ENCODE measurements around the gene GNPTAB. TPM values are rescaled to one million over a fixed set of nuclear protein-coding genes. Genes with fewer than 3 reads are reported as not detected.

Gene GNPTAB
- polyA plus RNA-seq (2012; ENCODE audit: insufficient read depth, insufficient read length, low read depth) = 5.1 TPM

- Histone ChIP-seq H3K27me3 (no peaks in the 10 kb centered on the region), H3K36me3 (no peaks in the 10 kb centered on the region), H3K4me1 (no peaks in the 10 kb centered on the region), H3K9me3 (no peaks in the 10 kb centered on the region), H3K4me3 (ENCODE audit: low read depth, low read length) (peak within 1 kb of the TSS; percentile 82)
- TF ChIP-seq, protein P1, sequence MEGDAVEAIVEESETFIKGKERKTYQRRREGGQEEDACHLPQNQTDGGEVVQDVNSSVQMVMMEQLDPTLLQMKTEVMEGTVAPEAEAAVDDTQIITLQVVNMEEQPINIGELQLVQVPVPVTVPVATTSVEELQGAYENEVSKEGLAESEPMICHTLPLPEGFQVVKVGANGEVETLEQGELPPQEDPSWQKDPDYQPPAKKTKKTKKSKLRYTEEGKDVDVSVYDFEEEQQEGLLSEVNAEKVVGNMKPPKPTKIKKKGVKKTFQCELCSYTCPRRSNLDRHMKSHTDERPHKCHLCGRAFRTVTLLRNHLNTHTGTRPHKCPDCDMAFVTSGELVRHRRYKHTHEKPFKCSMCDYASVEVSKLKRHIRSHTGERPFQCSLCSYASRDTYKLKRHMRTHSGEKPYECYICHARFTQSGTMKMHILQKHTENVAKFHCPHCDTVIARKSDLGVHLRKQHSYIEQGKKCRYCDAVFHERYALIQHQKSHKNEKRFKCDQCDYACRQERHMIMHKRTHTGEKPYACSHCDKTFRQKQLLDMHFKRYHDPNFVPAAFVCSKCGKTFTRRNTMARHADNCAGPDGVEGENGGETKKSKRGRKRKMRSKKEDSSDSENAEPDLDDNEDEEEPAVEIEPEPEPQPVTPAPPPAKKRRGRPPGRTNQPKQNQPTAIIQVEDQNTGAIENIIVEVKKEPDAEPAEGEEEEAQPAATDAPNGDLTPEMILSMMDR (IDR thresholded peaks at IDR 0.05; ENCODE audit: low read depth, low read length) = peak; percentile 62
- DNase-seq = peak; percentile 95
Measured at GRCh38 chr12:101830367-101831325, at the start of gene GNPTAB. TSS of gene GNPTAB (minus strand) at chr12:101830959. CDS start at chr12:101830675, 284 bp downstream.

DNA sequence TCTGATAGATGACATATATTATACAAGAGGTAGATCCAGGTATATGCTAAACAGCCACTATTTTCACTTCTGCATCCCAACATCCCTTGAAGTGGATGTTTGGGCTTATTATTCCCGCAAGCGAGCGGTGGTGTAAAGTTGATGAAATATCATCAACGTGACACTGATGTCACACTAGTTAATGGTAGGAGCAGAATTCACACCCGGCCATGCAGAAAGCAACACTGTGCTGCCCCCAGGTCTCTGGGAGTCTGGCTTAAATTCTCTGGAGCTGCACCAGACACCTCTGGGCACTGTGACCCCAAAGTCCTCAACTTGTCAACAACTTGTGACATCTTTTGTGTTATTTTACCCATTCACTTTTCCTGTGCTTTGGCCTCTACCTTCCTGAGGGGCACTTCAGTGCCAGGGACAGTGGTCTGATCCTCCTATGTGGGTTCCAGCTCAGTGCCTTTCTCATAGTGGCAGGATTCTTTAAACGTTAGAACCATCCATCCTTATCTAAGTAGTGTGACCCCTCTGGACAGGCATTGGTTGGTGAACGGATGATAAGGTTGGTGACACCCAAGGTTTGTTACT is 47.6 kb upstream of the GNPTAB start:
- TF ChIP-seq, protein P1 (IDR thresholded peaks at IDR 0.05; ENCODE audit: low read depth, low read length) = no peak
- Histone ChIP-seq H3K27me3 (peaks cover 13% of the 10 kb centered on the region), H3K4me3 (ENCODE audit: low read depth, low read length) (peak overlapping the region; percentile 69), H3K36me3 (no peaks in the 10 kb centered on the region), H3K9me3 (no peaks in the 10 kb centered on the region), H3K4me1 (no peaks in the 10 kb centered on the region)
- DNase-seq = no peak

DNA sequence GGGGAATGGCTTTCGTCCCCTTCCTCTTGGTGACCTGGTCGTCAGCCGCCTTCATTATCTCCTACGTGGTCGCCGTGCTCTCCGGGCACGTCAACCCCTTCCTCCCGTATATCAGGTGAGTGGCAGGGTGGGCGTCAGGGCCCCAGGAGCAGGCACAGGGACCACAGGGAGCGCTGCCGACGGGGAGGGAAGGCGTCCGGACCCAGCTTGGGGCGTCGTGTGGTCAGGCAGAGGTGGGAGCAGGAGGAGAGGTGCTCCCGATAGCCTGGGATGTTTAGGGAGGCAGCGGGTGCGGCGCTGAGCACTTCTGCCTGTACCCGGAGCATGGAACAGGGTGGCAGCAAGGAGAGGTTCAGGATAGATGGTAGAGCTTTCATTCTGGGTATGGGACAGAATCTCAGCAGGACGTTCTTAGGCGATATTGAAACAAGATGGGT is 47.1 kb upstream of the GNPTAB start:
- Histone ChIP-seq H3K4me3 (ENCODE audit: low read depth, low read length) (peak overlapping the region; percentile 69), H3K36me3 (no peaks in the 10 kb centered on the region), H3K27me3 (peaks cover 13% of the 10 kb centered on the region), H3K9me3 (no peaks in the 10 kb centered on the region), H3K4me1 (no peaks in the 10 kb centered on the region)
- TF ChIP-seq, protein P1 (IDR thresholded peaks at IDR 0.05; ENCODE audit: low read depth, low read length) = no peak
- DNase-seq = no peak

DNA sequence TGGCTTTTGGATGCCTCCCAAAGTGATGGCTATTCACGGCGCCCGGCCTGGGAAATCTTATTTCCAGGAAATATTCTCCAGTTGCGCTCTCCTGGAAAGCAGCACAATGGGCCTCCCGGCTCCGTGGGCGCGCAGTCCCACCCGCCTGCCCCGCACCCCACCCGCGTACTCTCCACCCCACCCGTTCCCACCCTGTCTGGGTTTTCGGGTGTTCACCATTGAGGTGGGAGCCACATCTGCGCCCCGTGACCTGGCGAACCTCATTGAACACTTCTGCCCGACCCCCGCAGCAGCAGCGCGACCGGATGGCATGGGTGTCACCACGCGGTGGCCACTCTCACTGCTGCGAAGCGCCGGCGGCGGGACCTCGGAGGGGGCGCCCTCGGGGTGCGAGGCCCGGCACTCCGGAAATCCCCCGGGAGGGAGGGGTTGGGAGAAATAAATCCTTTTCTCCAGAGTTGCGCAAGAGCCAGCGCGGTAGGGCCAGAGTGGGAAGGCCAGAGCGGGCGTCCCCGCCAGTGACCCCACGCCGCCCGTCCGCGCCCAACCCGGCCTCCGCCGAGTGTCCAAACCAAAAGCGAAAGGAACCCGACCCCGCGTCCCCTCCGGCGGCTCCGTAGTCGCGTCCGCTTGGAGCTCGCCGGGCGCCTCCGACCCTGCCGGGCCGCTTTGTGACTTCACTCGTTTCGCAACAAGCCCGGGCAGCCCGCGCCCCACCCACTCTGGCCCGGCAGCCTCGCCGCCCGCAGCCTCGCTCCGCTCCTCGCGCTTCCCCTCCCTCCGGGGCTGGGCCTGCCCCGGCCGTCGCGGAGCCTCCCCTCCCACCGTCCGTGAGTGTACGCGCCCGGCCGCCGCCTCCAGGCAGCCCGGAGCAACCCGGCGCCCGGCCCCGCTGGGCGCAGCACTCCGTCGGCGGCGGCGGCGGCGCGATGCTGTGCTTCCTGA is 46.4 kb upstream of the GNPTAB start, which contains the start of gene DRAM1:
TSS of gene DRAM1 (plus strand) at position 720 of the 945 bp plus-strand sequence. CDS start at position 930, 210 bp downstream.
- no peaks in the 10 kb centered on the region for H3K9me3 ChIP-seq
- no peaks in the 10 kb centered on the region for H3K36me3 ChIP-seq
- DNase-seq = peak; percentile 76
- TF ChIP-seq, protein P1 (IDR thresholded peaks at IDR 0.05; ENCODE audit: low read depth, low read length) = no peak
- H3K27me3 ChIP-seq = peaks cover 13% of the 10 kb centered on the region
- H3K4me3 ChIP-seq (ENCODE audit: low read depth, low read length) = peak within 1 kb of the TSS; percentile 69
- H3K4me1 ChIP-seq = no peaks in the 10 kb centered on the region

DNA sequence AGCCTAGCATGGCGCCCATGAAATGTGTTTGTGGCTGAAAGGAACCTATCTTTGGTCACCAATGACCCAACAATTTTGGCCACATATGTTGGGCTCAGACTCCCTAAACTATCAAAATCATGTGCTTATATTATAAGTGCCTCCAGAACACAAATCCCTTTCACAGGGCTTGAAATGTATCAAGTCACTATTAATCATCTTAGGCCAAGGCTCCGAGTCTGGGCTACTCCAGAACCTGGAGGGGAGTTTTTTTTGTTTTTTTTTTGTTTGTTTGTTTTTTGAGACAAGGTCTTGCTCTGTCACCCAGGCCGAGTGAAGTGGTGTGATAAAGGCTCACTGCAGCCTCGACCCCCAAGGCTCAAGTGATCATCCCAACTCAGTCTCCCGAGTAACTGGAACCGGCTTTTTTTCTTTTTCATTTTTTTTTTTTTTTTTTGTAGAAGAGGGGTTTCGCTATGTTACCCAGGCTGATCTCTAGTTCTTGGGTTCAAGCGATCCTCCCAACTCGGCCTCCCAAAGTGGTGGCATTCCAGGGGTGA is 45.6 kb upstream of the GNPTAB start:
- H3K4me3 ChIP-seq (ENCODE audit: low read depth, low read length) = no peak overlapping the region
- peaks cover 13% of the 10 kb centered on the region for H3K27me3 ChIP-seq
- H3K9me3 ChIP-seq = no peaks in the 10 kb centered on the region
- TF ChIP-seq, protein P1 (IDR thresholded peaks at IDR 0.05; ENCODE audit: low read depth, low read length) = no peak
- no peaks in the 10 kb centered on the region for H3K4me1 ChIP-seq
- no peak for DNase-seq
- no peaks in the 10 kb centered on the region for H3K36me3 ChIP-seq

Measured in BE2C (cell line).